H9 (cell line): ENCODE results near the gene CSF1R. TPM values are rescaled to one million over a fixed set of nuclear protein-coding genes. Genes with fewer than 3 reads are reported as not detected.

Source experiments
- DNase-seq: peaks from one replicate; pipeline ENCODE4 v3.0.0-alpha.2; 2017
- H2AFZ ChIP-seq: one replicate; pipeline ENCODE4 v1.6.1; 2013; ENCODE audit warnings: mild to moderate bottlenecking, low read length, control low read depth, moderate library complexity
- H2AK5ac ChIP-seq: 2 replicates; pipeline ENCODE4 v1.6.1; 2013; ENCODE audit warnings: low read length, control low read depth, mixed read lengths; ENCODE audit not compliant: insufficient read length
- H2BK120ac ChIP-seq: one replicate; pipeline ENCODE4 v1.6.1; 2013; ENCODE audit warnings: low read depth, mild to moderate bottlenecking, low read length, control low read depth, inconsistent platforms; ENCODE audit not compliant: poor library complexity, severe bottlenecking
- H2BK12ac ChIP-seq: 2 replicates; pipeline ENCODE4 v1.6.1; 2013; ENCODE audit warnings: low read length, control low read depth, mixed read lengths, low read depth; ENCODE audit not compliant: insufficient read length
- H2BK15ac ChIP-seq: 2 replicates; pipeline ENCODE4 v1.6.1; 2013; ENCODE audit warnings: low read depth, low read length, control low read depth
- H2BK20ac ChIP-seq: one replicate; pipeline ENCODE4 v1.6.1; 2013; ENCODE audit warnings: low read depth, mild to moderate bottlenecking, low read length, control low read depth, inconsistent platforms; ENCODE audit not compliant: poor library complexity, severe bottlenecking
- H2BK5ac ChIP-seq: 2 replicates; pipeline ENCODE4 v1.6.1; 2013; ENCODE audit warnings: low read length, control low read depth, mixed read lengths; ENCODE audit not compliant: insufficient read length
- H3K14ac ChIP-seq: 2 replicates; pipeline ENCODE4 v1.6.1; 2013; ENCODE audit warnings: low read length, control low read depth; ENCODE audit not compliant: insufficient read depth
- H3K18ac ChIP-seq: 2 replicates; pipeline ENCODE4 v1.6.1; 2013; ENCODE audit warnings: low read depth, mild to moderate bottlenecking, mixed read lengths, low read length, control low read depth; ENCODE audit not compliant: insufficient read length
- H3K23ac ChIP-seq: 2 replicates; pipeline ENCODE4 v1.6.1; 2013; ENCODE audit warnings: low read length, control low read depth, mixed read lengths, low read depth; ENCODE audit not compliant: insufficient read length
- H3K23me2 ChIP-seq: 2 replicates; pipeline ENCODE4 v1.6.1; 2013; ENCODE audit warnings: low read depth, mild to moderate bottlenecking, mixed read lengths, low read length, control low read depth; ENCODE audit not compliant: insufficient read length, poor library complexity, severe bottlenecking
- H3K27ac ChIP-seq: 2 replicates; pipeline ENCODE4 v1.5.1; 2013; ENCODE audit warnings: low read length, control low read depth, mixed read lengths, low read depth; ENCODE audit not compliant: insufficient read length
- H3K27me3 ChIP-seq: 2 replicates; pipeline ENCODE4 v1.6.1; 2013; ENCODE audit warnings: low read length, control low read depth, inconsistent platforms; ENCODE audit not compliant: insufficient read depth
- H3K4ac ChIP-seq: 2 replicates; pipeline ENCODE4 v1.6.1; 2013; ENCODE audit warnings: low read depth, mild to moderate bottlenecking, control low read depth, inconsistent platforms, low read length, moderate library complexity
- H3K4me1 ChIP-seq: 2 replicates; pipeline ENCODE4 v1.6.1; 2013; ENCODE audit warnings: low read length, control low read depth, inconsistent platforms; ENCODE audit not compliant: insufficient read depth
- H3K4me2 ChIP-seq: 2 replicates; pipeline ENCODE4 v1.6.1; 2013; ENCODE audit warnings: low read length, control low read depth, mixed read lengths; ENCODE audit not compliant: insufficient read length, insufficient read depth
- H3K56ac ChIP-seq: 2 replicates; pipeline ENCODE4 v1.6.1; 2013; ENCODE audit warnings: low read depth, mild to moderate bottlenecking, mixed read lengths, low read length, control low read depth; ENCODE audit not compliant: insufficient read length
- H3K79me1 ChIP-seq: 2 replicates; pipeline ENCODE4 v1.6.1; 2013; ENCODE audit warnings: low read depth, mild to moderate bottlenecking, moderate library complexity, low read length, control low read depth, inconsistent platforms; ENCODE audit not compliant: insufficient read depth, poor library complexity, severe bottlenecking
- H3K79me2 ChIP-seq: 2 replicates; pipeline ENCODE4 v1.6.1; 2013; ENCODE audit warnings: low read length, control low read depth, inconsistent platforms; ENCODE audit not compliant: insufficient read depth
- H3K9ac ChIP-seq: 2 replicates; pipeline ENCODE4 v1.6.1; 2013; ENCODE audit warnings: low read length, control low read depth, mixed read lengths; ENCODE audit not compliant: insufficient read length; ENCODE audit errors: extremely low read depth
- H3K9me3 ChIP-seq: one replicate; pipeline ENCODE4 v1.6.1; 2013; ENCODE audit warnings: low read depth, low read length, inconsistent platforms; ENCODE audit not compliant: control insufficient read depth
- H3T11ph ChIP-seq: one replicate; pipeline ENCODE4 v1.6.1; 2013; ENCODE audit warnings: mild to moderate bottlenecking, low read length, control low read depth, inconsistent platforms
- H4K20me1 ChIP-seq: one replicate; pipeline ENCODE4 v1.6.1; 2013; ENCODE audit not compliant: control insufficient read depth, insufficient read length, insufficient read depth
- H4K5ac ChIP-seq: 2 replicates; pipeline ENCODE4 v1.6.1; 2013; ENCODE audit warnings: low read depth, mild to moderate bottlenecking, mixed read lengths, low read length, control low read depth; ENCODE audit not compliant: insufficient read length
- H4K8ac ChIP-seq: replicated peaks from 2 replicates; pipeline ENCODE4 v1.6.1; 2013; ENCODE audit warnings: low read length, control low read depth, mixed read lengths, low read depth; ENCODE audit not compliant: insufficient read length
- H4K91ac ChIP-seq: 2 replicates; pipeline ENCODE4 v1.6.1; 2013; ENCODE audit warnings: low read depth, mild to moderate bottlenecking, moderate library complexity, mixed read lengths, low read length, control low read depth; ENCODE audit not compliant: insufficient read length
- H3K27ac Mint-ChIP-seq, 3 experiments: 2 replicates in 2 of 3; 3 replicates in 1 of 3; pipeline ENCODE4 v1.8.0; 2020 to 2021; ENCODE audit warnings: mixed read lengths in 3 of 3, mild to moderate bottlenecking in 1 of 3, moderate library complexity in 1 of 3
- H3K27me3 Mint-ChIP-seq: 2 replicates; pipeline ENCODE4 v1.8.0; 2021; ENCODE audit warnings: low read depth, mild to moderate bottlenecking, moderate library complexity, mixed read lengths
- H3K36me3 Mint-ChIP-seq, 3 experiments: 2 replicates in 2 of 3; 3 replicates in 1 of 3; pipeline ENCODE4 v1.8.0; 2020 to 2021; ENCODE audit warnings: low read depth in 3 of 3, mixed read lengths in 3 of 3; ENCODE audit not compliant: insufficient read depth in 1 of 3
- H3K4me1 Mint-ChIP-seq, 2 experiments: 2 replicates each; pipeline ENCODE4 v1.8.0; 2020; ENCODE audit warnings: mixed read lengths in 2 of 2
- H3K4me3 Mint-ChIP-seq, 2 experiments: 2 replicates in 1 of 2; 3 replicates in 1 of 2; pipeline ENCODE4 v1.8.0; 2020 to 2021; ENCODE audit warnings: mild to moderate bottlenecking in 2 of 2, mixed read lengths in 2 of 2, moderate library complexity in 1 of 2
- H3K9me3 Mint-ChIP-seq, 2 experiments: 2 replicates in 1 of 2; 3 replicates in 1 of 2; pipeline ENCODE4 v1.8.0; 2020; ENCODE audit warnings: mild to moderate bottlenecking in 2 of 2, mixed read lengths in 2 of 2, moderate library complexity in 1 of 2
- CTCF ChIP-seq: fragments of 200-600 bp; sonication (generic); conservative IDR thresholded peaks from 3 replicates; pipeline ENCODE4 v1.8.0; 2021; ENCODE audit warnings: antibody characterized with exemption, mild to moderate bottlenecking
- WGBS: extraction: QIAGEN DNeasy Blood & Tissue Kit; methylation state at CpG from one replicate; pipeline ENCODE4 v1.1.7; 2013; ENCODE audit warnings: missing lambda C conversion rate, low lambda C conversion rate, mixed read lengths; ENCODE audit not compliant: insufficient read length; ENCODE audit errors: extremely low coverage; 5-methylcytosine and 5-hydroxymethylcytosine counted together
- total RNA-seq: library from RNA; stranded (reverse); gene quantifications from 2 replicates; pipeline ENCODE4 v1.2.1, GENCODE V29; 2021

CSF1R gene
- total RNA-seq, 1 experiment from 2014 or later = 0.13 TPM

GRCh38 chr5:150106674-150107426, 20.5 kb upstream of the CSF1R start:
- H3K9ac ChIP-seq = no peak overlapping the region
- H3T11ph ChIP-seq = no peak overlapping the region
- H4K5ac ChIP-seq = no peak overlapping the region
- no peaks in the 10 kb centered on the region for H4K20me1 ChIP-seq
- H3K79me2 ChIP-seq = no peaks in the 10 kb centered on the region
- no CpG with 5 or more reads among the region's 4 CpGs for WGBS
- no peak overlapping the region for H3K56ac ChIP-seq
- H2BK120ac ChIP-seq = no peak overlapping the region
- Mint-ChIP-seq H3K4me3 (no peak overlapping the region), H3K9me3 (no peaks in the 10 kb centered on the region), H3K27ac (peak overlapping the region in 1 of 3 experiments; percentile 25; a peak in 1 of 7 replicates), H3K27me3 (peaks cover 4% of the 10 kb centered on the region; the same call in 1 of the 2 replicates), H3K4me1 (peaks cover 2 to 10% of the 10 kb centered on the region in 2 experiments; a peak in 3 of 4 replicates), H3K36me3 (no peaks in the 10 kb centered on the region)
- no peak overlapping the region for H3K4ac ChIP-seq
- no peak overlapping the region for H2BK20ac ChIP-seq
- no peaks in the 10 kb centered on the region for H3K4me1 ChIP-seq
- H2BK12ac ChIP-seq = no peak overlapping the region
- TF ChIP-seq CTCF = no peak
- H3K27ac ChIP-seq = no peak overlapping the region
- H4K91ac ChIP-seq = no peak overlapping the region
- no peak overlapping the region for H3K18ac ChIP-seq
- H3K4me2 ChIP-seq = no peak overlapping the region
- no peaks in the 10 kb centered on the region for H3K79me1 ChIP-seq
- no peaks in the 10 kb centered on the region for H3K27me3 ChIP-seq
- DNase-seq = no peak
- no peak overlapping the region for H2AFZ ChIP-seq
- no peak overlapping the region for H2BK5ac ChIP-seq
- H4K8ac ChIP-seq = no peak overlapping the region
- no peak overlapping the region for H2BK15ac ChIP-seq
- no peak overlapping the region for H2AK5ac ChIP-seq
- no peaks in the 10 kb centered on the region for H3K23me2 ChIP-seq
- H3K23ac ChIP-seq = no peak overlapping the region
- no peak overlapping the region for H3K14ac ChIP-seq
- H3K9me3 ChIP-seq = no peaks in the 10 kb centered on the region
